Renal cortical epithelial cell (primary cell): ENCODE data around the gene PCDHGA6. TPM values are rescaled to one million over a fixed set of nuclear protein-coding genes. Genes with fewer than 3 reads are reported as not detected.
"Not testable (repeated sequence)": the region's sequence is repeated elsewhere in the genome, so short reads cannot be mapped to it uniquely, and the experiment has no call there.

Source experiments
- DNase-seq: peaks from one replicate; pipeline ENCODE4 v3.0.0-alpha.2; 2011; ENCODE audit warnings: low read depth
- total RNA-seq: library from RNA; depleted of rRNA; stranded (reverse); fragments of >200 nt; gene quantifications from 2 replicates; pipeline ENCODE4 v1.2.3, GENCODE V29; 2014

PCDHGA6 gene
- total RNA-seq, 1 donor from 2014 or later = 2.1 TPM

DNA sequence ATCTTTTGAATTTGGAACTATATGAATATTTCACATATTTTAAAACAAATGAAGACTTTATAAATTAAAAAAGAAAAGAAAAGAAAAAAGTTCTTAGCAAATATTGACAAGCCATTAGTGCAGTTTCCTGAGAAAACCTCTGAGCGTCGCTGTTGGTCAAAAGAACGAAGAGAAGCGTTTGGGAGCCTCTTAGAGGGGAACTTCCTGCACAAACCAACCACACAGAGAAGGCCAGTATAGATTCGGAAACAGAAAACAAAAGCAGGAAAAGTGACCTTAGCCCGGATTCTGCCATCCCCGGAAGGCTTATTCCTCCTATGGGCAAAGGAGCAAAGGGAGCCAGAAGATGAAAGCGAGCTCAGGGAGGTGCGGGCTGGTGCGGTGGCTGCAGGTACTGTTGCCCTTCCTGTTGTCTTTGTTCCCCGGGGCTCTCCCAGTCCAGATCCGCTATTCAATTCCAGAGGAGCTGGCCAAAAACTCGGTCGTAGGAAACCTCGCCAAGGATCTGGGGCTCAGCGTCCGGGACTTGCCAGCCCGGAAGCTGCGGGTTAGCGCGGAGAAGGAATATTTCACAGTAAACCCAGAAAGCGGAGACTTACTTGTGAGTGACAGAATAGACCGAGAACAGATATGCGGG lies 13.8 kb upstream of the PCDHGA6 start, which contains the start of gene PCDHGB2:
Gene PCDHGB2 (plus strand): TSS at position 205 of the 637 bp plus-strand sequence. CDS start 142 bp downstream, at position 347.
- DNase-seq = peak; percentile 16

DNA sequence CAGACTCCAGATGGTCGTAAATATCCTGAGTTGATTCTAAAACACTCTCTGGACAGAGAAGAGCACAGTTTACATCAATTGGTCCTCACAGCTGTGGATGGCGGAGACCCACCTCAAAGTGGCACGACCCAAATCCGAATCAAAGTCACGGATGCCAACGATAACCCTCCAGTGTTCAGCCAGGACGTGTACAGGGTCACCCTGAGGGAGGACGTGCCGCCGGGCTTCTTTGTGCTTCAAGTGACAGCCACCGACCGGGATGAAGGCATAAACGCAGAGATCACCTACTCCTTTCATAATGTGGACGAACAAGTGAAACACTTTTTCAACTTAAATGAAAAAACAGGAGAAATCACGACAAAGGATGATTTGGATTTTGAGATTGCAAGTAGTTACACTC lies 13.0 kb upstream of the PCDHGA6 start:
- DNase-seq = no peak

DNA sequence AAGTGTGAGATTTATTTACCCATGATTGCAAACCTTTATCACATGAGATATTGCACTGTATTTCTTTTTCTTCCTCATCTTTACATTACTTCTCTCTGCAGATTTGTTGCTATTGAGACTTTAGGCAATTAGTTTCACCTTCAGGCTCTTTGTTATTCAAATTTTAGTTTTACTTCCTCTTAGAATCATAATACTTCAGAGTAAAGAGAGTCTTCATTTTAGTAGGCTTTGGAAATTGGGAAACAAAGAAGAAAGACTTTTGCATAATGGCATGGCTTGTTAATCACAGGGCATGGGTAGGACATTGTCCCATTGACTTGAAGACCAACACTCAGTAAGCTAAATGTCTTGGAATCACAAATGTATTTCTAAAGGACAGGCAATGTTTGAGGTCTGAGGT lies 11.0 kb upstream of the PCDHGA6 start:
- no peak for DNase-seq

DNA sequence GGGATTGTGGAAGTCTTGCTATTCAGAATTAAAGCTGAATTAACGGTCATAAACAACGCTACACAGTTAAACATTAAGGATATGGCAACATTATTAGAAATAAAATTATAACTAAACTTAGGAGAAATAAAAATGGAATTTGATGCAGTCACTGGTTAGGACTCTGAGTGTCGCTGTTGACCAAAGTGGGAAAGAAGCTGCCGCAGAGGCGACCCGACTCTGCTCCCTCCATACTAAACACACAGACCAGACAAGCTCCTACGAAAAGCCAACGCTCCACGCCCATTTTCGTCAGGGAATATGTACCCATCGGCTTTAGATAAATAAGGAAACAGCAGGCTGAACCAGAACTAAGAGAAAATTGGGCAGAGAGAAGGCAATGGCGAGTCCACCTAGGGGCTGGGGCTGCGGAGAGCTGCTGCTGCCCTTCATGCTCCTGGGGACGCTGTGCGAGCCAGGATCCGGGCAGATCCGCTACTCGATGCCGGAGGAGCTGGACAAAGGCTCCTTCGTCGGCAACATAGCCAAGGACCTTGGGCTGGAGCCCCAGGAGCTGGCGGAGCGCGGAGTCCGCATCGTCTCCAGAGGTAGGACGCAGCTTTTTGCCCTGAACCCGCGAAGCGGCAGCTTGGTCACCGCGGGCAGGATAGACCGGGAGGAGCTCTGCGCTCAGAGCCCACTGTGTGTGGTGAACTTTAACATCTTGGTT lies 9.6 kb upstream of the PCDHGA6 start, which contains the start of gene PCDHGA5:
Gene PCDHGA5 (plus strand): TSS at position 211 of the 709 bp plus-strand sequence. CDS start 169 bp downstream, at position 380.
- no peak for DNase-seq

DNA sequence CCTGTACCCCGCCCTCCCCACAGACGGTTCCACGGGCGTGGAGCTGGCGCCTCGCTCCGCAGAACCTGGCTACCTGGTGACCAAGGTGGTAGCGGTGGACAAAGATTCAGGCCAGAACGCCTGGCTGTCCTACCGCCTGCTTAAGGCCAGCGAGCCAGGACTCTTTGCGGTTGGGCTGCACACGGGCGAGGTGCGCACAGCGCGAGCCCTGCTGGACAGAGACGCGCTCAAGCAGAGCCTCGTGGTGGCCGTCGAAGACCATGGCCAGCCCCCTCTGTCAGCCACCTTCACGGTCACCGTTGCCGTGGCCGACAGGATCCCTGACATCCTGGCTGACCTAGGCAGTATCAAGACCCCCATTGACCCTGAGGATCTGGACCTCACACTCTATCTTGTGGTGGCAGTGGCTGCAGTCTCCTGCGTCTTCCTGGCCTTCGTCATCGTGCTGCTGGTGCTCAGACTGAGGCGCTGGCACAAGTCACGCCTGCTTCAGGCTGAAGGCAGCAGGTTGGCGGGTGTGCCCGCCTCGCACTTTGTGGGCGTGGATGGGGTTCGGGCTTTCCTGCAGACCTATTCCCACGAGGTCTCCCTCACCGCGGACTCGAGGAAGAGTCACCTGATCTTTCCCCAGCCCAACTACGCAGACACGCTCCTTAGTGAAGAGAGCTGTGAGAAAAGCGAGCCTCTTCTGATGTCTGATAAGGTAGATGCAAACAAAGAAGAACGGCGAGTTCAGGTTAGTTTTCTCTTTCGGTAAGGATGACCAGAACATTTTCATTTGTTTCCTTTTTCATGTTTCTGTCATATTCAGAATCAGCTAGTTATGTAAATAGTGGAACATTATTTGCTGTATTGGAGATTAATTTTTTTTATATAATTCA lies 7.4 kb upstream of the PCDHGA6 start:
- no peak for DNase-seq

DNA sequence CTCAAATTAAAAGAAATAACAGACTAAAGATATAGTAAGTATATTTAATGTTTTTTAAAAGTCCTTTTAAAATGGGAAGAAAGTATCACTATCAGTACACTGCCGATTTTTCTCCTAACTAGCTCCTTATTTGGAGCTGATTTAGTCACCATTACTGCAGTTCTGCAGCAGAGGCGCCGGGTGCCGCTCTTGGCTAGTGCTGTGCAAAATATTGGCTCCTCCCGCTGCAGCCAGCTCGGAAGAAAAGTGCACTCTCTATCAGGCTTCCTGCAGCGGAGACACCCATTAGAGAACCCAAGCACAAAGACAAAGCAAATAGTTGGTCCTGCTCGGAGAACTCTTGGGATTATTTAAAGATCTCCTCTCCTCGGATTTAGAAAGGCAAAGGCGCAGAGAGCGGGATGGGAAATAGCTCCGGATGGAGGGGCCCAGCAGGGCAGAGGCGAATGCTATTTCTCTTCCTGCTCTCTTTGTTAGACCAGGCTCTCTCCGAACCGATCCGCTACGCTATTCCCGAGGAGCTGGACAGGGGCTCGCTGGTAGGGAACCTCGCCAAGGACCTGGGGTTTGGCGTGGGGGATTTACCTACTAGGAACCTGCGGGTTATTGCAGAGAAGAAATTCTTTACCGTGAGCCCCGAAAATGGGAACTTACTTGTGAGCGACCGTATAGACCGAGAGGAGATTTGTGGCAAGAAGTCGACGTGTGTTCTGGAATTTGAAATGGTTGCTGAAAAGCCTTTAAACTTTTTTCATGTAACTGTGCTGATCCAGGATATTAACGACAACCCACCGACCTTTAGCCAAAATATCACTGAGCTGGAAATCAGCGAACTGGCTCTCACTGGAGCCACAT lies 3.5 kb upstream of the PCDHGA6 start, which contains the start of gene PCDHGB3:
Gene PCDHGB3 (plus strand): TSS at position 249 of the 855 bp plus-strand sequence. CDS start 153 bp downstream, at position 402.
- peak; percentile 7 for DNase-seq

DNA sequence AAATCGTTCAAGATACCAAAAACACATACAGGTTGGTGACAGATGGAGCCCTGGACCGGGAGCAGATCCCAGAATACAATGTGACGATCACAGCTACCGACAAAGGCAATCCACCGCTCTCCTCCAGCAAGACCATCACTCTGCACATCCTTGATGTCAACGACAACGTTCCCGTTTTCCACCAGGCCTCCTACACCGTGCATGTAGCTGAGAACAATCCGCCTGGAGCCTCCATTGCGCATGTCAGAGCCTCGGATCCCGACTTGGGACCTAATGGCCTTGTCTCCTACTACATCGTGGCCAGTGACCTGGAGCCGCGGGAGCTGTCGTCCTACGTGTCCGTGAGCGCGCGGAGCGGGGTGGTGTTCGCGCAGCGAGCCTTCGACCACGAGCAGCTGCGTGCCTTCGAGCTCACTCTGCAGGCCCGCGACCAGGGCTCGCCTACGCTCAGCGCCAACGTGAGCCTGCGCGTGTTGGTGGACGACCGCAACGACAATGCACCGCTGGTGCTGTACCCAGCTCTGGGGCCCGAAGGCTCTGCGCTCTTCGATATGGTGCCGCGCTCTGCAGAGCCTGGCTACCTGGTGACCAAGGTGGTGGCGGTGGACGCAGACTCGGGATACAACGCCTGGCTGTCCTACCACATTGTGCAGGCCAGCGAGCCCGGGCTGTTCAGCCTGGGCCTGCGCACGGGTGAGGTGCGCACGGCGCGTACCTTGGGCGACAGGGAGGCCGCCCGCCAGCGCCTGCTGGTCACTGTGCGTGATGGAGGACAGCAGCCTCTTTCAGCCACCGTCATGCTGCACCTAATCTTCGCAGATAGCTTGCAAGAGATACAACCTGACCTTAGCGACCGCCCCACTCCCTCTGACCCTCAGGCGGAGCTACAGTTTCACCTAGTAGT lies 1.9 kb upstream of the PCDHGA6 start:
- DNase-seq = no peak

DNA sequence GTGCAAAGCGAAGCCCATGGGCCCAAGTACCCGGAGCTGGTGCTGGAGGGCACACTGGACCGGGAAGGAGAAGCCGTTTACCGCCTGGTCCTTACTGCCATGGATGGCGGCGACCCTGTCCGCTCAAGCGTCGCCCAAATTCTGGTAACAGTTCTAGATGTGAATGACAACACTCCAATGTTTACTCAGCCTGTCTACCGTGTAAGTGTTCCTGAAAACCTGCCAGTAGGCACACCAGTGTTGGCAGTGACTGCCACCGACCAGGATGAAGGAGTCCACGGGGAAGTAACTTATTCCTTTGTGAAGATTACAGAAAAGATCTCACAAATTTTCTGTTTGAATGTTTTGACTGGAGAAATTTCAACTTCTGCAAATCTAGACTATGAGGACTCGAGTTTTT lies 936 bp downstream of the PCDHGA6 start:
- DNase-seq = no peak

DNA sequence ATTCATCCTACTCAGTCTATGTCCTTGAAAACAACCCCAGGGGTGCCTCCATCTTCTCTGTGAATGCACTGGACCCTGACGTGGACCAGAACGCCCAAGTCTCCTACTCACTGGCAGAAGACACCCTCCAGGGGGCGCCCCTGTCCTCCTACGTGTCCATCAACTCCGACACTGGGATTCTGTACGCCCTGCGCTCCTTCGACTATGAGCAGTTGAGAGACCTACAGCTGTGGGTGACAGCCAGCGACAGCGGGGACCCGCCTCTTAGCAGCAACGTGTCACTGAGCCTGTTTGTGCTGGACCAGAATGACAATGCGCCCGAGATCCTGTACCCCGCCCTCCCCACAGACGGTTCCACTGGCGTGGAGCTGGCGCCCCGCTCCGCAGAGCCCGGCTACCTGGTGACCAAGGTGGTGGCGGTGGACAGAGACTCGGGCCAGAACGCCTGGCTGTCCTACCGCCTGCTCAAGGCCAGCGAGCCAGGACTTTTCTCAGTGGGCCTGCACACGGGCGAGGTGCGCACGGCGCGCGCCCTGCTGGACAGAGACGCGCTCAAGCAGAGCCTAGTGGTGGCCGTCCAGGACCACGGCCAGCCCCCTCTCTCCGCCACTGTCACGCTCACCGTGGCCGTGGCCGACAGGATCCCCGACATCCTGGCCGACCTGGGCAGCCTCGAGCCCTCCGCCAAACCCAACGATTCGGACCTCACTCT lies 1.9 kb downstream of the PCDHGA6 start:
- not testable (repeated sequence) for DNase-seq

DNA sequence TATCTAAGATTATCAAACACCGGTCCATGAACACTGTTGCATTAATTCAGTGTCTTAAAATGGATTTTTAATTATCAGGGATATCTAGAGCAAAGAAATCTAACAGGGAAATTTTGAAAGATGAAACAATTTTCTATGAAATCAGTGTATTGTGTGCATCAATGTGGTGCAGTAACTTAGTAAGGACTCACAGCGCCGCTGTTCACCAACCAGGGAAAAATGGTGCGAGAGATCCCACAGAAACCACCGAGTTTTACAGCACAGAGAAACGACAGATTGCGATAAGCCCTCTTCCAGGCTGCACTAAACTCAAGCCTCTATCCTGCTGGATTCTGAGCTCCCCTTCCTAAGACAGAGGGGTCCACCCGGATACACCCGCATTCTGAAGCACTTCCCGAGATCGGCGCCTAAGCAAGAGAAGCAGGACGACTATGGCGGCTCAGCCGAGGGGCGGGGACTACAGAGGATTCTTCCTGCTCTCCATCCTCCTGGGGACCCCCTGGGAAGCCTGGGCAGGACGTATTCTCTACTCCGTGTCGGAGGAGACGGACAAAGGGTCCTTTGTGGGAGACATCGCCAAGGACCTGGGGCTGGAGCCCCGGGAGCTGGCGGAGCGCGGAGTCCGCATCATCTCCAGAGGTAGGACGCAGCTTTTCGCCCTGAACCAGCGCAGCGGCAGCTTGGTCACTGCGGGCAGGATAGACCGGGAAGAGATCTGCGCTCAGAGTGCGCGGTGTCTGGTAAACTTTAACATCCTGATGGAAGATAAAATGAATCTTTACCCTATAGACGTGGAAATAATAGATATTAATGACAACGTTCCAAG lies 9.0 kb downstream of the PCDHGA6 start, which contains the start of gene PCDHGA7:
Gene PCDHGA7 (plus strand): TSS at position 274 of the 826 bp plus-strand sequence. CDS start 158 bp downstream, at position 432.
- DNase-seq = peak; percentile 2

DNA sequence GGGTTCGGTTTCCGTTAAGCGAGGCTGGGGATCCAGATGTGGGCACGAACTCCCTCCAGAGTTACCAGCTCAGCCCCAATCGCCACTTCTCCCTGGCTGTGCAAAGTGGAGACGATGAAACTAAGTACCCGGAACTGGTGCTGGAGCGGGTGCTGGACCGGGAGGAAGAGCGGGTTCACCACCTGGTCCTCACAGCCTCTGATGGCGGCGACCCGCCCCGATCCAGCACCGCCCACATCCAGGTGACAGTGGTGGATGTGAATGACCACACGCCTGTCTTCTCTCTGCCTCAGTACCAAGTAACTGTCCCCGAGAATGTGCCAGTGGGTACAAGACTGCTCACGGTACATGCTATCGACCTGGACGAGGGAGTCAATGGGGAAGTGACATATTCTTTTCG lies 9.7 kb downstream of the PCDHGA6 start:
- no peak for DNase-seq

DNA sequence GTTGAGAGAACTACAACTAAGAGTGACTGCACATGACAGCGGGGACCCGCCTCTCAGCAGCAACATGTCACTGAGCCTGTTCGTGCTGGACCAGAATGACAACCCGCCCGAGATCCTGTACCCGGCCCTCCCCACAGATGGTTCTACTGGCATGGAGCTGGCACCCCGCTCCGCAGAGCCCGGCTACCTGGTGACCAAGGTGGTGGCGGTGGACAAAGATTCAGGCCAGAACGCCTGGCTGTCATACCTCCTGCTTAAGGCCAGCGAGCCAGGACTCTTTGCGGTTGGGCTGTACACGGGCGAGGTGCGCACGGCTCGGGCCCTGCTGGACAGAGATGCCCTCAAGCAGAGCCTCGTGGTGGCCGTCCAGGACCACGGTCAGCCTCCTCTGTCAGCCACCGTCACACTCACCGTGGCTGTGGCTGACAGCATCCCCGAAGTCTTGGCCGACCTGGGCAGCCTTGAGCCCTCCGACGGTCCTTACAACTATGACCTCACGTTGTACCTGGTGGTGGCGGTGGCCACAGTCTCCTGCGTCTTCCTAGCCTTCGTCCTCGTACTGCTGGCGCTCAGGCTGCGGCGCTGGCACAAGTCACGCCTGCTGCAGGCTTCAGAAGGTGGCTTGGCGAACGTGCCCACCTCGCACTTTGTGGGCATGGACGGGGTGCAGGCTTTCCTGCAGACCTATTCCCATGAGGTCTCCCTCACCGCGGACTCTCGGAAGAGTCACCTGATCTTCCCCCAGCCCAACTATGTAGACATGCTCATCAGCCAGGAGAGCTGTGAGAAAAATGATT lies 11.0 kb downstream of the PCDHGA6 start:
- DNase-seq = no peak

DNA sequence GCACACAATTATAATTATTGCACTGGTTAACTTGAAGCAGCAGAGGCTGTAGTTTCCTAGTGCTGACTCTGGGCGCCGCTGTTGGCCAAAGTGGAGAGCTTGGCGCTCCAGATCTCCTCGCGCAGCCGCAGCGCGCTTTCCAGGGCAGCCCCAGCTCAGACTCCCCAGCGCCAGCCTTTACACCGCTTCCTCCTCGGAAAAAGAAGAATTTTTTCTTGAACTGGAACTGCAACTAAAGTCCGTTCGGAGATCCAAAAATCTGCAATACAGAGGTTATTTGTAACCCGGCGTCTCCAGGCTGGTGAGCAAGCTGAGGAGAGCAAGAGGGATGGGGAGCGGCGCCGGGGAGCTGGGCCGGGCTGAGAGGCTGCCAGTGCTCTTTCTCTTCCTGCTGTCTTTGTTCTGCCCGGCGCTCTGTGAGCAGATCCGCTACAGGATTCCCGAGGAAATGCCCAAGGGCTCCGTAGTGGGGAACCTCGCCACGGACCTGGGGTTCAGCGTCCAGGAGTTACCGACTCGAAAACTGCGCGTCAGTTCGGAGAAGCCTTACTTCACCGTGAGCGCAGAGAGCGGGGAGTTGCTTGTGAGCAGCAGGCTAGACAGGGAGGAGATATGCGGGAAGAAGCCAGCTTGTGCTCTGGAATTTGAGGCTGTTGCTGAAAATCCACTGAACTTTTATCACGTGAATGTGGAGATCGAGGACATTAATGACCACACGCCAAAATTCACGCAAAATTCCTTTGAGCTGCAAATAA lies 14.0 kb downstream of the PCDHGA6 start, which contains the start of gene PCDHGB4:
Gene PCDHGB4 (plus strand): TSS at position 142 of the 755 bp plus-strand sequence. CDS start 187 bp downstream, at position 329.
- DNase-seq = peak; percentile 6

DNA sequence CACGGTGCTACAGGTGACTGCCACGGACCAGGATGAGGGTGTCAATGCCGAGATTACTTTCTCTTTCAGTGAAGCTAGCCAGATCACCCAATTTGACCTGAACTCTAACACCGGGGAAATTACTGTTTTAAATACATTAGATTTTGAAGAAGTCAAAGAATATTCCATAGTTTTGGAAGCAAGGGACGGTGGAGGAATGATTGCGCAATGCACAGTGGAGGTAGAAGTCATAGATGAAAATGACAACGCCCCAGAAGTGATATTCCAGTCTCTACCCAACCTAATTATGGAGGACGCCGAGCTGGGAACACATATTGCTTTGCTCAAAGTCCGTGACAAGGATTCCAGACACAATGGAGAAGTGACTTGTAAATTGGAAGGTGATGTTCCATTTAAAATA lies 15.0 kb downstream of the PCDHGA6 start:
- no peak for DNase-seq

DNA sequence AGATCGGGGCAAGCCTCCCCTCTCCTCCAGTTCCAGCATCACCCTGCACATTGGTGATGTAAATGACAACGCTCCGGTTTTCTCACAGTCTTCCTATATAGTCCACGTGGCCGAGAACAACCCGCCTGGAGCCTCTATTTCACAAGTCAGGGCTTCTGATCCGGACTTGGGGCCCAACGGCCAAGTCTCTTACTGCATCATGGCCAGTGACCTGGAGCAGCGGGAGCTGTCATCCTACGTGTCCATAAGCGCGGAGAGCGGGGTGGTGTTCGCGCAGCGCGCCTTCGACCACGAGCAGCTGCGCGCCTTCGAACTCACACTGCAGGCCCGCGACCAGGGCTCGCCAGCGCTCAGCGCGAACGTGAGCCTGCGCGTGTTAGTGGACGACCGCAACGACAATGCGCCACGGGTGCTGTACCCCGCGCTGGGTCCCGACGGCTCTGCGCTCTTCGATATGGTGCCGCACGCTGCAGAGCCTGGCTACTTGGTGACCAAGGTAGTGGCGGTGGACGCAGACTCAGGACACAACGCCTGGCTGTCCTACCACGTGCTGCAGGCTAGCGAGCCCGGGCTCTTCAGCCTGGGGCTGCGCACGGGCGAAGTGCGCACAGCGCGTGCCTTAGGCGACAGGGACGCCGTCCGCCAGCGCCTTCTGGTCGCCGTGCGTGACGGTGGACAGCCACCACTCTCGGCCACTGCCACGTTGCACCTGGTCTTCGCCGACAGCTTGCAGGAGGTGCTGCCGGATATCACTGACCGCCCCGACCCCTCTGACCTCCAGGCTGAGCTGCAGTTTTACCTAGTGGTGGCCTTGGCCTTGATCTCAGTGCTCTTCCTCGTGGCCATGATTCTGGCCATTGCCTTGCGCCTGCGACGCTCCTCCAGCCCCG lies 15.7 kb downstream of the PCDHGA6 start:
- DNase-seq = no peak
